GM12875 (cell line): Measurements from ENCODE around the gene CCDC154.

Experiments
- H3K4me3 ChIP-seq: one replicate; pipeline ENCODE4 v1.5.1; 2011; ENCODE audit warnings: low read depth, low read length, control low read depth
- TF ChIP-seq, protein P1 (sequence below): IDR thresholded peaks from 2 replicates; pipeline ENCODE4 v1.5.1; 2011; ENCODE audit warnings: low read depth, mild to moderate bottlenecking, control low read depth, inconsistent platforms, low read length, moderate library complexity, borderline replicate concordance; ENCODE audit not compliant: insufficient read depth

The CCDC154 gene, protein sequence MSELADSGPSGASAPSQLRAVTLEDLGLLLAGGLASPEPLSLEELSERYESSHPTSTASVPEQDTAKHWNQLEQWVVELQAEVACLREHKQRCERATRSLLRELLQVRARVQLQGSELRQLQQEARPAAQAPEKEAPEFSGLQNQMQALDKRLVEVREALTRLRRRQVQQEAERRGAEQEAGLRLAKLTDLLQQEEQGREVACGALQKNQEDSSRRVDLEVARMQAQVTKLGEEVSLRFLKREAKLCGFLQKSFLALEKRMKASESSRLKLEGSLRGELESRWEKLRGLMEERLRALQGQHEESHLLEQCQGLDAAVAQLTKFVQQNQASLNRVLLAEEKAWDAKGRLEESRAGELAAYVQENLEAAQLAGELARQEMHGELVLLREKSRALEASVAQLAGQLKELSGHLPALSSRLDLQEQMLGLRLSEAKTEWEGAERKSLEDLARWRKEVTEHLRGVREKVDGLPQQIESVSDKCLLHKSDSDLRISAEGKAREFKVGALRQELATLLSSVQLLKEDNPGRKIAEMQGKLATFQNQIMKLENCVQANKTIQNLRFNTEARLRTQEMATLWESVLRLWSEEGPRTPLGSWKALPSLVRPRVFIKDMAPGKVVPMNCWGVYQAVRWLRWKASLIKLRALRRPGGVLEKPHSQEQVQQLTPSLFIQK

DNA sequence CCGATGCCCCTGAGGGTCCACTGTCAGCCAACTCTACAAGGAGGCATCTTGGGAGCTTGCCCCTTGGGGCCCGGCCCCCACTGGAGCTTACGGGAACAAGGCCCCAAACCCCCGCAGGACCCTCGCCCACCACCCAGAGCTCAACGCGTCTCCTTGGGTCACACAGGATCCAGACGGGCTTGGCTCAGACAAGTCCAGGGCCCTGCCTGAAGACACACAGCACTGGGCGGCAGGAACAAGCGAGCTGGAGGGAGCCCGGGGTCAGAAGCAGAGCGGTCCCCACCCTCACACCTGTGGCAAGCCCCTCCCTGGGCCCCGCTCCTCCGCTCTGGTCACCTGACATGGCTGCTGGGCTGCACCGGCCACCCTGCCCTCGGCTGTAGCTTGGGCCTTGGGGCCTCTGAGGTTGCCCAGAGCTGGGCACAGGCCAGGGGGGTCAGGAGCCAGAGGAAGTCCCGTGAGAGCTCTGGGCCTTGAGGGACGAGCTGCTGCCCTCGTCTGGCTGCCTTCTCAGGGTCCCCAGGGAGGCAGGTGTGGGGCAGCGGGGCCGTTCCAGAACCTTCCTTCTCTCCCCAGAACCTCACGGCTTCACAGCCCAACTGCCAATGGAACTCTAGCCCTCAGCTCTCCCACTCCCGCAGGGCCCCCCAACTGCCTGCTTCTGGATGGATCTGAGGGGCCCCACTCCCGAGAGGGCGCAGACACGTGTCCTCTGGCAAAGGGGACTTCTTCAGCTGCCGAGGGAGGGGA lies at the start of gene CCDC154:
Gene CCDC154, minus strand, starts transcription at position 577 of the 750 bp plus-strand sequence. Its CDS starts 234 bp downstream, at position 343.
- no peak within 1 kb of the TSS for H3K4me3 ChIP-seq
- TF ChIP-seq, protein P1, sequence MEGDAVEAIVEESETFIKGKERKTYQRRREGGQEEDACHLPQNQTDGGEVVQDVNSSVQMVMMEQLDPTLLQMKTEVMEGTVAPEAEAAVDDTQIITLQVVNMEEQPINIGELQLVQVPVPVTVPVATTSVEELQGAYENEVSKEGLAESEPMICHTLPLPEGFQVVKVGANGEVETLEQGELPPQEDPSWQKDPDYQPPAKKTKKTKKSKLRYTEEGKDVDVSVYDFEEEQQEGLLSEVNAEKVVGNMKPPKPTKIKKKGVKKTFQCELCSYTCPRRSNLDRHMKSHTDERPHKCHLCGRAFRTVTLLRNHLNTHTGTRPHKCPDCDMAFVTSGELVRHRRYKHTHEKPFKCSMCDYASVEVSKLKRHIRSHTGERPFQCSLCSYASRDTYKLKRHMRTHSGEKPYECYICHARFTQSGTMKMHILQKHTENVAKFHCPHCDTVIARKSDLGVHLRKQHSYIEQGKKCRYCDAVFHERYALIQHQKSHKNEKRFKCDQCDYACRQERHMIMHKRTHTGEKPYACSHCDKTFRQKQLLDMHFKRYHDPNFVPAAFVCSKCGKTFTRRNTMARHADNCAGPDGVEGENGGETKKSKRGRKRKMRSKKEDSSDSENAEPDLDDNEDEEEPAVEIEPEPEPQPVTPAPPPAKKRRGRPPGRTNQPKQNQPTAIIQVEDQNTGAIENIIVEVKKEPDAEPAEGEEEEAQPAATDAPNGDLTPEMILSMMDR = no peak

DNA sequence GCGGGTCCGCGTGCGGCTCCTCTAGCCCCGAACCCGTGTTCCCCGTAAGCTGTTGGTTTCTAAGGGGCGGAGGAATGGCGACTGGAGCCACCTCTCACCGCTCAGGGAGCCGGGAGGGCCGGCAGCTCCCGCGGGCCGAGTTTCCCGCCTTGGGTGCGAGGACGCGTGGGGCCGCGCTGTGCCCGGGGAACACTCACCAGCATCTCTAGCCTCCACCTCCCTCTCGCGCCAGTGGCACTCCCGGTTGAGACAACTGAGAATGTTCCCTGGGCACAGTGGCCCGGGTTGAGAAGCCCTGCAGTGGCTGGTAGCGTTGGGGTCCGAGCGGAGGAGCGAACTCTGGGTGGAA lies 49.4 kb upstream of the CCDC154 start:
- TF ChIP-seq, protein P1 = no peak
- H3K4me3 ChIP-seq = peak overlapping the region; percentile 77

DNA sequence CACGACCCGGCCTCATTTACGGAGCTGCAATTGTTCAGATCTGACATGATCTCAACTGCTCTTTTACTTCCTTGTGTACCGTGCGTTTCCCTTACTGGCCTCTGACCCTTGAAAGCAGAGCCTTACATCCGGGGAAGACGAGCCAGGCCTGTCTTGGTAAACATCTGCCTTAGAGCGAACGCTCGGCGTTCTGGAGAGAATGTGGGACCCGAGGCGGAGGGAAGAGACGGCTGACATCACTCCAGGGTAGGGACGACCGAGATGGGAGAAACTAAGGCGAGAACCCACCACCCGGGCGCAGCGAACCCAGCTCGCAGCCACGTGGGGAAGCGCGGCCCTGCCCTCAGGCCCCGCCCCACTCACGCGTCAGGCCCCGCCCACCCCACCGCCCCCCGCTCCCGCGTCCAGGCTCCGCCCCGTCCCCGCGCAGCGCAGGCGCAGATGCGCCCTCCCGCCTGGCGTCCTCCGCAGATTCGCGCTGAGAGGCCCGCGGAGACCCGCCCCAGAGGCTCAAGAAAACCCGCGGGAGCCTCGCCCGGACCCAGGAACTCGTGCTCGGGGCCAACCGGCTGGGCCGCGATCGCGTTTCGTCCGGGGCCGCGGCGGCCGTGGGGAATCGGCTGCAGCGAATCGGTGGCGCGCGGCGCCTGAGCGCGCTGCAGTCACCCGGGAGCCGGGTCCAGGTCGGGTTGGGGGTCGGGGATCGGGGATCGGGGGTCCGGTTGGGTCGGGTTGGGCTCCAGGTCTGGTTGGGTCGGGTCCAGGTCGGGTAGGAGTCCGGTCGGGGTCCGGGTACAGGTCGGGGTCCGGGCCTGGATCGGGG lies 48.8 kb upstream of the CCDC154 start, which contains the start of gene TELO2:
Gene TELO2, plus strand, starts transcription at position 438 of the 823 bp plus-strand sequence. CDS start 922 bp downstream, outside the sequence.
- peak within 1 kb of the TSS; percentile 77 for H3K4me3 ChIP-seq
- TF ChIP-seq, protein P1 = no peak

DNA sequence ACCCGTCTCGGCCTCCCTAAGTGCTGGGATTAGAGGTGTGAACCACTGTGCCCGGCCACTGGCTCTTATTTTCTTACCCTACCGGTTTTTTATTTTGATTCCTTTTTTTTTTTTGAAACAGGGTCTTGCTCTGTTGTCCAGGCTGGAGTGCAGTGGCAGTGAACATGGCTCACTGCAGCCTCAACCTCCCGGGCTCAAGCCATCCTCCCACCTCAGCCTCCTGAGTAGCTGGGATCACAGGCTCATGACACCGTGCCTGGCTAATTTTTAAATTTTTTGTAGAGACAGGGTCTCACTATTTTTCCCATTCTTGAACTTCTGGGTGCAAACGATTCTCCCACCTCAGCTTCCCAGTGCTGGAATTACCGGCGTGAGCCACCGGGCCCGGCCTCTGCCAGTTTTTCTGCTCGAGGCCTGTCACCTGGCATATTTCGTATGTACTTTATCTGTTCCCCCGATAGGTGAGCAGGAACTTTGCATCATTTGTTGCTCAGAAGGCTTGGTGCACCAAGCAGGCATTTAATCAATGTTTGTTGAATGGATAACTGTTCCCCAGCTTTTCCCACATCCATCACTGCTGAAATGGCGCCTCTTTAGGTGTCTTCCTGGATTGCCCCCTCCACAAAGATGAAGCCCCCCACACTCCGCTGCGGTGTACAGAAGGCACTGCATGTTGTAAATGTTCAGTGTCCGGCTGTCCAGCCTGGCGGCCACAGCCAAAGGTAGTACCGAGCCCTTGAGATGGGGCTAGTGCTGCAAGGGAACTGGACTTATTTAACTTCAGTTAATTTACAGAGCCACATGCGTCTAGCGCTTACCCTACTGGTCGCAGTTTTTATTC lies 47.9 kb upstream of the CCDC154 start:
- TF ChIP-seq, protein P1 = no peak
- peak overlapping the region; percentile 77 for H3K4me3 ChIP-seq

DNA sequence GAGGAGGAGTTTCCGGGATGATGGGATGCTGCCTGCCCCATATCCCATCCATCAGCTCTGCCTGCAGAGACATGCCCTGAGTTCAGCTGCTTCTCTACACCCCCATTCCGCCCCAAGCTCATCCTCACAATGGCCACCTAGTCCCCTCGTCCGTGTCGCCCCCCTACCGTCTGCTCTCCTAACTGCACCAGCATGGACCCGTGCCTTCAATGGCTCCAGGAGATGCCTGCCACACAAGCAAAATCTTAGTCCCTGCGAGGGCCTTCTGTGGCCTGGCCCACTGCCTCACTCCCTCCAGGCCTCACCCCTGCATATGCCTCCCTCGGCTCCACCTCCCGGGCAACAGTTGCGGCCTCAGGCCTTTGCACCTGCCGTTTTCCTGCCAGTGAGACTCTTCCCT lies 47.0 kb upstream of the CCDC154 start:
- TF ChIP-seq, protein P1 = no peak
- no peak overlapping the region for H3K4me3 ChIP-seq

DNA sequence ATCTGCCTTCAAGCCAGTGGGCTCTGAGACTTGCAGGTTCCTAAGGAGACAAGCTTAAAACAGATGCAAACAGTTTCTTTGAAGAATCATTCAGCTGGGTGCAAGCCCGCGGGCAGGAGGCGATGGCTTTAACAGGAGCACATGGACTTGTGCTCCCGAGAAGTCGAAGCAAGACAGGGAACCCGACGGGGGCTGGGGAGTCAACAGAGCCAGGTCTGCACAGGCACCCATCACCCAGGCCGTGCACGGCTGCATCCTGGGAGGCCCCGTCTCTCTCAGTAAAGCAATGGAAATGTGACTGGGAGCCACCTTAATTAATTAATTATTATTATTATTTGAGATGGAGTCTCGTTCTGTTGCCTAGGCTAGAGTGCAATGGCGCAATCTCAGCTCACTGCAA lies 44.7 kb upstream of the CCDC154 start:
- H3K4me3 ChIP-seq = no peak overlapping the region
- TF ChIP-seq, protein P1 = no peak
